ENCODE measurements around the gene TPD52L1.

Gene TPD52L1

GRCh38 chr6:125304970-125305660 is 151.5 kb downstream of the TPD52L1 start:
- no peak for DNase-seq (ENCODE audit: low read depth in 2 of 2)

GRCh38 chr6:125306756-125307149 is 153.2 kb downstream of the TPD52L1 start:
- no peak for DNase-seq (ENCODE audit: low read depth in 2 of 2)

DNA sequence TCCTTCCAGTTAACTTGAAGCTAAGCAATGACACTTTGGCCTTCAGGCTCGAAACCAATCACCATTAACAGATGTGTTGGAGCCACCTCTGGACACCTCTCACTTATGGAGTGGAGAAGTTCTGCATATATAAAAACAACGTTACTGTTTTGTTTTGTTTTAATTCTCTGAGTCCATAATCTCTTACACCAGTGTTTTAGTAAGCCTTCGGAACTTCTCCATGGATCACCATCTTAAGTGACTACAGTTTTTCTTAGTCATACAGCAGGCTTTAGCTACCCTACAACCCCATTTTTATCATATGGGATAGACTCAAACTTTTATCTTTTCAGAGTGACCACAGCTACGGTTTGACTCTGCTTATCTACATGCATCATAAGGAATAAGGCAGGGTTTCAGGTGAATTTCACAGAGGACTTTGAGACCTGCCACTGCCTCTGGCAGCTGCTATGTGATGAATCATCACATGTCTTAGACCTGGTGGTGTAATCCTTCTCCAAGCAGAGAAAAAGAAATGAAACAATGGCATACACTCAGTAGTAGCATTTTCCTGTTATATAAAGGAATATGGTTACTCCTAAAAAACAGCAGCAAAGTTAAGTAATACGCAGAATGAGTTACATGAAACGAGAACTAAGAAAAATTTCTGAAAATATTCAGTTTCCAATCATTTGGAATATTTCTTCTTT is 153.7 kb downstream of the TPD52L1 start:
- DNase-seq (ENCODE audit: low read depth in 2 of 2), result no peak

- DNase-seq (ENCODE audit: low read depth in 2 of 2), result no peak
Measured at GRCh38 chr6:125307964-125308615, 154.5 kb downstream of the TPD52L1 start.

DNA sequence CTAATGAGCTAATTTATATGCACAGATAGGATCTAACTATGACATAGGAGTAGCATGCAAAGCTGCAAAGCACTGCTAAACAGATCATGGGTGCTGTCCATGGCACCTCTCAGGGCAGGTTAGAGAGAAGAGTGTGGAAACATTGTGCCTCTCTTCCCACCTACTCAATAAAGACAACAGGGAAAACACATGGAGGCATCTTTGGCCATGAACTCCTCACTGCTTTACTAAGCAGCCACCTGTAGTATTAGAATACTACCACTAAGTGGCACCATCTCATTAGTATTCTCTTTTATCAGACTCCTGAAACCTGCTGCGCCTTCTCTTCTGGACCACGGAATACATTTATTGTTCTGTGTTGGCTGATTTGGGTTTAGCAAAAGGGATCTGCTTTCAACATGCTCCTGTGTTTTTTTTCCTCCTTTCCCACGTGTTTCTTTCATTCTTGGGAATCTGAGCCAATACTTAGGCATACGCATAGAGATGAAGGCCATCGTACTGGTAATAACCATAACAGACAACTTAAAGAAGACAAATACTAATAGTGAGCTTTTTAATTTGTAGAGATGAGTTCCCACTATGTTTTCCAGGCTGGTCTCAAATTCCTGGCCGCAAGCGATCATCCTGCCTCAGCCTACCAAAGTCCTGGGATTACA is 157.5 kb downstream of the TPD52L1 start:
- DNase-seq (ENCODE audit: low read depth in 2 of 2), result no peak

DNA sequence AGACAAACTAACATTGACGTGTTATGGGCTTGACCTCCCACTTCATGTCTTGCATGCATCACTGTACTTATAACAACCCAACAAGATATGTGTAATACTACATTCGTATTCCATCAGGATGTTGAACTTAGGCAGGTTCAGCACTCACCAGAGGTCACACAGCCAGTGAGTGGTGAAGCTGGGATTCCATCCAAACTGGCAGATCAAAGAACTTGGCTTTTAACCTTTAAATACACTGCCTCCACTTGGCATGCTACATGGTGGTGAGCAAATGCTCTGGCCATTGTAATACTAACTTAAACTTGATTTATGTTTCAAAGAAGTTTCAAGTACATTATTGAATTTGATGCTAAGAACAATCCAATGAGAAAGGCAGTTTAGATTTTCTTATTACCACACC is 158.9 kb downstream of the TPD52L1 start:
- no peak for DNase-seq (ENCODE audit: low read depth in 2 of 2)

- DNase-seq (ENCODE audit: low read depth in 2 of 2), result no peak
Measured at GRCh38 chr6:125312950-125313349, 159.4 kb downstream of the TPD52L1 start.

Data from stimulated activated CD8-positive, alpha-beta memory T cell treated with anti-CD3 and anti-CD28 coated beads, Interleukin-2, amount 100 ng/mL, for 1 hour (primary cell).